ENCODE data around the gene AKT2.

The AKT2 gene

GRCh38 chr19:40246292-40247073, 38.7 kb downstream of the AKT2 start:
- Histone ChIP-seq H3K36me3 (ENCODE audit: control insufficient read depth, insufficient read depth, low read length) (peaks cover 18% of the 10 kb centered on the region), H3K4me3 (ENCODE audit: low read depth, low read length) (no peak overlapping the region), H3K4me1 (ENCODE audit: control insufficient read depth, insufficient read depth, low read length) (peaks cover 3% of the 10 kb centered on the region), H3K9me3 (ENCODE audit: control insufficient read depth, insufficient read depth, low read length) (no peaks in the 10 kb centered on the region), H3K27me3 (ENCODE audit: control insufficient read depth, insufficient read depth, low read length) (no peaks in the 10 kb centered on the region), H3K9ac (ENCODE audit: low read depth, low read length) (no peak overlapping the region)

- no peak overlapping the region for H3K9ac ChIP-seq (ENCODE audit: low read depth, low read length)
- H3K9me3 ChIP-seq (ENCODE audit: control insufficient read depth, insufficient read depth, low read length), result no peaks in the 10 kb centered on the region
- peaks cover 3% of the 10 kb centered on the region for H3K4me1 ChIP-seq (ENCODE audit: control insufficient read depth, insufficient read depth, low read length)
- no peak overlapping the region for H3K4me3 ChIP-seq (ENCODE audit: low read depth, low read length)
- no peaks in the 10 kb centered on the region for H3K27me3 ChIP-seq (ENCODE audit: control insufficient read depth, insufficient read depth, low read length)
- H3K36me3 ChIP-seq (ENCODE audit: control insufficient read depth, insufficient read depth, low read length), result peaks cover 22% of the 10 kb centered on the region
These were observed 39.5 kb downstream of the AKT2 start for GRCh38 chr19:40245506-40246128.

- Histone ChIP-seq H3K9me3 (ENCODE audit: control insufficient read depth, insufficient read depth, low read length) (no peaks in the 10 kb centered on the region), H3K4me3 (ENCODE audit: low read depth, low read length) (no peak overlapping the region), H3K4me1 (ENCODE audit: control insufficient read depth, insufficient read depth, low read length) (peaks cover 3% of the 10 kb centered on the region), H3K27me3 (ENCODE audit: control insufficient read depth, insufficient read depth, low read length) (no peaks in the 10 kb centered on the region), H3K9ac (ENCODE audit: low read depth, low read length) (no peak overlapping the region), H3K36me3 (ENCODE audit: control insufficient read depth, insufficient read depth, low read length) (peaks cover 25% of the 10 kb centered on the region)
These were observed 40.4 kb downstream of the AKT2 start for GRCh38 chr19:40244579-40245317.

GRCh38 chr19:40243181-40243580, 42.0 kb downstream of the AKT2 start:
- H3K4me1 ChIP-seq (ENCODE audit: control insufficient read depth, insufficient read depth, low read length), result peaks cover 3% of the 10 kb centered on the region
- no peak overlapping the region for H3K9ac ChIP-seq (ENCODE audit: low read depth, low read length)
- no peak overlapping the region for H3K4me3 ChIP-seq (ENCODE audit: low read depth, low read length)
- no peaks in the 10 kb centered on the region for H3K9me3 ChIP-seq (ENCODE audit: control insufficient read depth, insufficient read depth, low read length)
- H3K36me3 ChIP-seq (ENCODE audit: control insufficient read depth, insufficient read depth, low read length), result peaks cover 37% of the 10 kb centered on the region
- no peaks in the 10 kb centered on the region for H3K27me3 ChIP-seq (ENCODE audit: control insufficient read depth, insufficient read depth, low read length)

GRCh38 chr19:40242480-40242879, 42.7 kb downstream of the AKT2 start:
- peaks cover 38% of the 10 kb centered on the region for H3K36me3 ChIP-seq (ENCODE audit: control insufficient read depth, insufficient read depth, low read length)
- H3K4me1 ChIP-seq (ENCODE audit: control insufficient read depth, insufficient read depth, low read length), result peaks cover 3% of the 10 kb centered on the region
- H3K4me3 ChIP-seq (ENCODE audit: low read depth, low read length), result no peak overlapping the region
- no peaks in the 10 kb centered on the region for H3K9me3 ChIP-seq (ENCODE audit: control insufficient read depth, insufficient read depth, low read length)
- no peak overlapping the region for H3K9ac ChIP-seq (ENCODE audit: low read depth, low read length)
- H3K27me3 ChIP-seq (ENCODE audit: control insufficient read depth, insufficient read depth, low read length), result no peaks in the 10 kb centered on the region

- peaks cover 3% of the 10 kb centered on the region for H3K4me1 ChIP-seq (ENCODE audit: control insufficient read depth, insufficient read depth, low read length)
- H3K36me3 ChIP-seq (ENCODE audit: control insufficient read depth, insufficient read depth, low read length), result peaks cover 41% of the 10 kb centered on the region
- no peak overlapping the region for H3K4me3 ChIP-seq (ENCODE audit: low read depth, low read length)
- no peaks in the 10 kb centered on the region for H3K27me3 ChIP-seq (ENCODE audit: control insufficient read depth, insufficient read depth, low read length)
- H3K9me3 ChIP-seq (ENCODE audit: control insufficient read depth, insufficient read depth, low read length), result no peaks in the 10 kb centered on the region
- H3K9ac ChIP-seq (ENCODE audit: low read depth, low read length), result no peak overlapping the region
These were observed 43.2 kb downstream of the AKT2 start for GRCh38 chr19:40241809-40242384.

GRCh38 chr19:40241125-40241808, 43.9 kb downstream of the AKT2 start:
- Histone ChIP-seq H3K27me3 (ENCODE audit: control insufficient read depth, insufficient read depth, low read length) (no peaks in the 10 kb centered on the region), H3K9me3 (ENCODE audit: control insufficient read depth, insufficient read depth, low read length) (no peaks in the 10 kb centered on the region), H3K36me3 (ENCODE audit: control insufficient read depth, insufficient read depth, low read length) (peaks cover 42% of the 10 kb centered on the region), H3K4me3 (ENCODE audit: low read depth, low read length) (no peak overlapping the region), H3K9ac (ENCODE audit: low read depth, low read length) (no peak overlapping the region), H3K4me1 (ENCODE audit: control insufficient read depth, insufficient read depth, low read length) (peaks cover 3% of the 10 kb centered on the region)

- Histone ChIP-seq H3K27me3 (ENCODE audit: control insufficient read depth, insufficient read depth, low read length) (no peaks in the 10 kb centered on the region), H3K4me1 (ENCODE audit: control insufficient read depth, insufficient read depth, low read length) (peaks cover 3% of the 10 kb centered on the region), H3K4me3 (ENCODE audit: low read depth, low read length) (no peak overlapping the region), H3K9ac (ENCODE audit: low read depth, low read length) (no peak overlapping the region), H3K36me3 (ENCODE audit: control insufficient read depth, insufficient read depth, low read length) (peaks cover 47% of the 10 kb centered on the region), H3K9me3 (ENCODE audit: control insufficient read depth, insufficient read depth, low read length) (no peaks in the 10 kb centered on the region)
These were observed 44.8 kb downstream of the AKT2 start for GRCh38 chr19:40240332-40240731.

- H3K36me3 ChIP-seq (ENCODE audit: control insufficient read depth, insufficient read depth, low read length), result peaks cover 54% of the 10 kb centered on the region
These were observed 45.5 kb downstream of the AKT2 start for GRCh38 chr19:40239415-40240226.

GRCh38 chr19:40238775-40239174, 46.4 kb downstream of the AKT2 start:
- Histone ChIP-seq H3K4me3 (ENCODE audit: low read depth, low read length) (no peak overlapping the region), H3K9ac (ENCODE audit: low read depth, low read length) (no peak overlapping the region), H3K27me3 (ENCODE audit: control insufficient read depth, insufficient read depth, low read length) (no peaks in the 10 kb centered on the region), H3K9me3 (ENCODE audit: control insufficient read depth, insufficient read depth, low read length) (no peaks in the 10 kb centered on the region), H3K36me3 (ENCODE audit: control insufficient read depth, insufficient read depth, low read length) (peaks cover 55% of the 10 kb centered on the region), H3K4me1 (ENCODE audit: control insufficient read depth, insufficient read depth, low read length) (no peaks in the 10 kb centered on the region)

More at GRCh38 chr19:40239415-40240226, 45.5 kb downstream of the AKT2 start:
- Histone ChIP-seq H3K4me1 (ENCODE audit: control insufficient read depth, insufficient read depth, low read length) (no peaks in the 10 kb centered on the region), H3K9me3 (ENCODE audit: control insufficient read depth, insufficient read depth, low read length) (no peaks in the 10 kb centered on the region), H3K9ac (ENCODE audit: low read depth, low read length) (no peak overlapping the region), H3K4me3 (ENCODE audit: low read depth, low read length) (no peak overlapping the region), H3K27me3 (ENCODE audit: control insufficient read depth, insufficient read depth, low read length) (no peaks in the 10 kb centered on the region)
